ENCODE measurements around the gene PCDHA8.

DNA sequence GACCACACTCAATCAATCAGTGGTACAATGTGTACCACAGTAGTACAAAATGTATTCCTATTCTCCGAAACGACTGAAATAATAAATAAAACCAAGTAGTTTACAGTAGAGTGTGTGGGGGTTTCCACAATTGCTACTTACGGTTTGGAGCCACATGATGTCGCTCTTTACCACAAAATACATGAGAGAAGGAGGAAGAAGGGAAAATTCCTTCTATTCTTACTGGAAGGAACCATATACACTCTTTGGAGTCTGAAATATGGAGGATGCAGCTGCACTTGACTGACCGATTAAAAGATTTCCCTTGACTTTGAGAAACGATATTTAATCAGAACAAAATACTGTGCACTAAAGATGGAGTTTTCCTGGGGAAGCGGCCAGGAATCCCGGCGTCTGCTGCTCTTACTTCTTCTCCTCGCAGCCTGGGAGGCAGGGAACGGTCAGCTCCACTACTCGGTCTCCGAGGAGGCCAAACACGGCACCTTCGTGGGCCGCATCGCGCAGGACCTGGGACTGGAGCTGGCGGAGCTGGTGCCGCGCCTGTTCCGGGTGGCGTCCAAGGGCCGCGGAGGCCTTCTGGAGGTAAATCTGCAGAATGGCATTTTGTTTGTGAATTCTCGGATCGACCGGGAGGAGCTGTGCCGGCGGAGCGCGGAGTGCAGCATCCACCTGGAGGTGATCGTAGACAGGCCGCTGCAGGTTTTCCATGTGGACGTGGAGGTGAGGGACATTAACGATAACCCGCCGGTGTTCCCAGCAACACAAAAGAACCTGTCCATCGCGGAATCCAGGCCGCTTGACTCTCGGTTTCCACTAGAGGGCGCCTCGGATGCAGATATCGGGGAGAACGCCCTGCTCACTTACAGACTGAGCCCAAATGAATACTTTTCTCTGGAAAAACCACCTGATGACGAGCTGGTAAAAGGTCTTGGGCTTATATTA is 33.9 kb upstream of the PCDHA8 start, which contains the start of gene PCDHA4:
- TF ChIP-seq, protein P1, sequence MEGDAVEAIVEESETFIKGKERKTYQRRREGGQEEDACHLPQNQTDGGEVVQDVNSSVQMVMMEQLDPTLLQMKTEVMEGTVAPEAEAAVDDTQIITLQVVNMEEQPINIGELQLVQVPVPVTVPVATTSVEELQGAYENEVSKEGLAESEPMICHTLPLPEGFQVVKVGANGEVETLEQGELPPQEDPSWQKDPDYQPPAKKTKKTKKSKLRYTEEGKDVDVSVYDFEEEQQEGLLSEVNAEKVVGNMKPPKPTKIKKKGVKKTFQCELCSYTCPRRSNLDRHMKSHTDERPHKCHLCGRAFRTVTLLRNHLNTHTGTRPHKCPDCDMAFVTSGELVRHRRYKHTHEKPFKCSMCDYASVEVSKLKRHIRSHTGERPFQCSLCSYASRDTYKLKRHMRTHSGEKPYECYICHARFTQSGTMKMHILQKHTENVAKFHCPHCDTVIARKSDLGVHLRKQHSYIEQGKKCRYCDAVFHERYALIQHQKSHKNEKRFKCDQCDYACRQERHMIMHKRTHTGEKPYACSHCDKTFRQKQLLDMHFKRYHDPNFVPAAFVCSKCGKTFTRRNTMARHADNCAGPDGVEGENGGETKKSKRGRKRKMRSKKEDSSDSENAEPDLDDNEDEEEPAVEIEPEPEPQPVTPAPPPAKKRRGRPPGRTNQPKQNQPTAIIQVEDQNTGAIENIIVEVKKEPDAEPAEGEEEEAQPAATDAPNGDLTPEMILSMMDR (IDR thresholded peaks at IDR 0.05): peak; percentile 79
- TF ChIP-seq POLR2AphosphoS5 (IDR thresholded peaks at IDR 0.05; ENCODE audit: low read depth, low read length): no peak
- TF ChIP-seq, protein P2, sequence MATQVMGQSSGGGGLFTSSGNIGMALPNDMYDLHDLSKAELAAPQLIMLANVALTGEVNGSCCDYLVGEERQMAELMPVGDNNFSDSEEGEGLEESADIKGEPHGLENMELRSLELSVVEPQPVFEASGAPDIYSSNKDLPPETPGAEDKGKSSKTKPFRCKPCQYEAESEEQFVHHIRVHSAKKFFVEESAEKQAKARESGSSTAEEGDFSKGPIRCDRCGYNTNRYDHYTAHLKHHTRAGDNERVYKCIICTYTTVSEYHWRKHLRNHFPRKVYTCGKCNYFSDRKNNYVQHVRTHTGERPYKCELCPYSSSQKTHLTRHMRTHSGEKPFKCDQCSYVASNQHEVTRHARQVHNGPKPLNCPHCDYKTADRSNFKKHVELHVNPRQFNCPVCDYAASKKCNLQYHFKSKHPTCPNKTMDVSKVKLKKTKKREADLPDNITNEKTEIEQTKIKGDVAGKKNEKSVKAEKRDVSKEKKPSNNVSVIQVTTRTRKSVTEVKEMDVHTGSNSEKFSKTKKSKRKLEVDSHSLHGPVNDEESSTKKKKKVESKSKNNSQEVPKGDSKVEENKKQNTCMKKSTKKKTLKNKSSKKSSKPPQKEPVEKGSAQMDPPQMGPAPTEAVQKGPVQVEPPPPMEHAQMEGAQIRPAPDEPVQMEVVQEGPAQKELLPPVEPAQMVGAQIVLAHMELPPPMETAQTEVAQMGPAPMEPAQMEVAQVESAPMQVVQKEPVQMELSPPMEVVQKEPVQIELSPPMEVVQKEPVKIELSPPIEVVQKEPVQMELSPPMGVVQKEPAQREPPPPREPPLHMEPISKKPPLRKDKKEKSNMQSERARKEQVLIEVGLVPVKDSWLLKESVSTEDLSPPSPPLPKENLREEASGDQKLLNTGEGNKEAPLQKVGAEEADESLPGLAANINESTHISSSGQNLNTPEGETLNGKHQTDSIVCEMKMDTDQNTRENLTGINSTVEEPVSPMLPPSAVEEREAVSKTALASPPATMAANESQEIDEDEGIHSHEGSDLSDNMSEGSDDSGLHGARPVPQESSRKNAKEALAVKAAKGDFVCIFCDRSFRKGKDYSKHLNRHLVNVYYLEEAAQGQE (IDR thresholded peaks at IDR 0.05; ENCODE audit: insufficient read depth in 1 of 2, low read depth in 2 of 2, low read length in 1 of 2): no peak
- no peak for TF ChIP-seq TCF7L2 (IDR thresholded peaks at IDR 0.05; ENCODE audit: low read depth, low read length)
